PC-9 (cell line): ENCODE data around the gene MKKS. TPM values are rescaled to one million over a fixed set of nuclear protein-coding genes. Genes with fewer than 3 reads are reported as not detected.
A peak's percentile ranks its signal among the peaks of the same experiment; 100 is the strongest.

Experiments
- BruUV-seq: library from RNA; stranded (reverse); fragments of 400-500 nt; replicated peaks from 2 replicates; lab custom pipeline; 2021; lab: Mats Ljungman, UMichigan
- CTCF ChIA-PET: fragments of 300-600 bp; sonication (Branson Sonifier 250); formaldehyde crosslinking; loops from one replicate; lab custom pipeline; 2022; ENCODE audit warnings: antibody characterized with exemption; lab: Charles Lee
- POLR2A ChIA-PET: fragments of 300-600 bp; sonication (Branson Sonifier 250); formaldehyde crosslinking; loops from one replicate; lab custom pipeline; 2022; ENCODE audit warnings: antibody characterized with exemption; ENCODE audit not compliant: unreplicated experiment; lab: Charles Lee
- DNase-seq, 2 experiments: peaks; one replicate each; pipeline versions ENCODE4 v3.0.0 to v3.0.0-alpha.2; 2015 to 2022; ENCODE audit warnings: mixed read lengths in 1 of 2
- H2AFZ ChIP-seq: fragments of 200-600 bp; sonication (generic); 2 replicates; pipeline ENCODE4 v1.8.1; 2017; ENCODE audit warnings: antibody characterized with exemption
- H3F3A ChIP-seq: fragments of 200-600 bp; sonication (generic); 2 replicates; pipeline ENCODE4 v1.8.1; 2017; ENCODE audit warnings: antibody characterized with exemption, mild to moderate bottlenecking, low read depth; ENCODE audit not compliant: insufficient read depth
- H3K27ac ChIP-seq: fragments of 200-600 bp; sonication (generic); 2 replicates; pipeline ENCODE4 v1.6.1; 2016; ENCODE audit warnings: mixed run types
- H3K27me3 ChIP-seq: fragments of 200-600 bp; sonication (generic); 2 replicates; pipeline ENCODE4 v1.6.1; 2016; ENCODE audit warnings: low read depth, mixed run types; ENCODE audit not compliant: insufficient read depth
- H3K36me3 ChIP-seq: fragments of 200-600 bp; sonication (generic); 2 replicates; pipeline ENCODE4 v1.6.1; 2016; ENCODE audit warnings: low read depth, mixed run types
- H3K4me1 ChIP-seq: fragments of 200-600 bp; sonication (generic); replicated peaks from 2 replicates; pipeline ENCODE4 v1.6.1; 2016; ENCODE audit warnings: mixed run types; ENCODE audit not compliant: insufficient read depth
- H3K4me2 ChIP-seq: fragments of 200-600 bp; sonication (generic); 2 replicates; pipeline ENCODE4 v1.6.1; 2017; ENCODE audit warnings: mixed run types
- H3K4me3 ChIP-seq: fragments of 200-600 bp; sonication (generic); 2 replicates; pipeline ENCODE4 v1.6.1; 2016; ENCODE audit warnings: mixed run types
- H3K79me2 ChIP-seq: fragments of 200-600 bp; sonication (generic); 2 replicates; pipeline ENCODE4 v1.6.1; 2017; ENCODE audit warnings: low read depth, mixed run types
- H3K9me2 ChIP-seq: fragments of 200-600 bp; sonication (generic); 2 replicates; pipeline ENCODE4 v1.8.1; 2017; ENCODE audit warnings: mild to moderate bottlenecking; ENCODE audit not compliant: insufficient read depth
- H3K9me3 ChIP-seq: fragments of 200-600 bp; sonication (generic); 2 replicates; pipeline ENCODE4 v1.8.1; 2016; ENCODE audit warnings: low read depth; ENCODE audit not compliant: insufficient read depth
- H4K20me1 ChIP-seq: fragments of 200-600 bp; sonication (generic); 2 replicates; pipeline ENCODE4 v1.8.1; 2017; ENCODE audit not compliant: insufficient read depth
- EZH2 ChIP-seq: fragments of 200-600 bp; sonication (generic); IDR thresholded peaks from 2 replicates; pipeline ENCODE4 v1.8.0; 2017; ENCODE audit warnings: antibody characterized with exemption, low read depth
- intact Hi-C: fragments of 100-400 bp; cut with micrococcal nuclease; formaldehyde crosslinking; loops from one replicate; pipeline ENCODE4 v1.10.0; 2022; ENCODE audit not compliant: unreplicated experiment
- total RNA-seq: library from RNA; stranded (reverse); gene quantifications from 2 replicates; pipeline ENCODE4 v1.2.3, GENCODE V29; 2021
- TF ChIP-seq, protein P1 (sequence below): fragments of 200-600 bp; sonication (generic); conservative IDR thresholded peaks from 2 replicates; pipeline ENCODE4 v1.6.1; 2017; ENCODE audit warnings: mixed run types, antibody characterized with exemption, mild to moderate bottlenecking, moderate library complexity

MKKS gene
- total RNA-seq, 1 experiment from 2014 or later = 15.2 TPM

- no peak for DNase-seq
- no peaks in the 10 kb centered on the region; the same call in 1 of the 2 replicates for H4K20me1 ChIP-seq
- H3K9me2 ChIP-seq = no peaks in the 10 kb centered on the region; the same call in 1 of the 2 replicates
- no peak overlapping the region for H2AFZ ChIP-seq
- H3K4me1 ChIP-seq = peaks cover 20% of the 10 kb centered on the region
- ChIA-PET CTCF (no interaction called here), POLR2A (no interaction called here)
- TF ChIP-seq EZH2 = no peak
- TF ChIP-seq, protein P1, sequence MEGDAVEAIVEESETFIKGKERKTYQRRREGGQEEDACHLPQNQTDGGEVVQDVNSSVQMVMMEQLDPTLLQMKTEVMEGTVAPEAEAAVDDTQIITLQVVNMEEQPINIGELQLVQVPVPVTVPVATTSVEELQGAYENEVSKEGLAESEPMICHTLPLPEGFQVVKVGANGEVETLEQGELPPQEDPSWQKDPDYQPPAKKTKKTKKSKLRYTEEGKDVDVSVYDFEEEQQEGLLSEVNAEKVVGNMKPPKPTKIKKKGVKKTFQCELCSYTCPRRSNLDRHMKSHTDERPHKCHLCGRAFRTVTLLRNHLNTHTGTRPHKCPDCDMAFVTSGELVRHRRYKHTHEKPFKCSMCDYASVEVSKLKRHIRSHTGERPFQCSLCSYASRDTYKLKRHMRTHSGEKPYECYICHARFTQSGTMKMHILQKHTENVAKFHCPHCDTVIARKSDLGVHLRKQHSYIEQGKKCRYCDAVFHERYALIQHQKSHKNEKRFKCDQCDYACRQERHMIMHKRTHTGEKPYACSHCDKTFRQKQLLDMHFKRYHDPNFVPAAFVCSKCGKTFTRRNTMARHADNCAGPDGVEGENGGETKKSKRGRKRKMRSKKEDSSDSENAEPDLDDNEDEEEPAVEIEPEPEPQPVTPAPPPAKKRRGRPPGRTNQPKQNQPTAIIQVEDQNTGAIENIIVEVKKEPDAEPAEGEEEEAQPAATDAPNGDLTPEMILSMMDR = peak; percentile 34; the same call in 1 of the 2 replicates
- no TSS peak for BruUV-seq
- peaks cover 10% of the 10 kb centered on the region; the same call in 1 of the 2 replicates for H3K36me3 ChIP-seq
- no peak overlapping the region for H3K4me3 ChIP-seq
- H3K27ac ChIP-seq = no peak overlapping the region
- H3K4me2 ChIP-seq = no peak overlapping the region
- peaks cover 10% of the 10 kb centered on the region; the same call in 1 of the 2 replicates for H3K79me2 ChIP-seq
- intact Hi-C loops = no loop called here
- no peaks in the 10 kb centered on the region for H3K9me3 ChIP-seq
- peaks cover 9% of the 10 kb centered on the region; the same call in 1 of the 2 replicates for H3F3A ChIP-seq
- no peaks in the 10 kb centered on the region for H3K27me3 ChIP-seq
These were observed 21.2 kb downstream of the MKKS start for GRCh38 chr20:10412591-10413408.

- intact Hi-C loops = no loop called here
- Histone ChIP-seq H2AFZ (no peak overlapping the region), H3K4me1 (peaks cover 20% of the 10 kb centered on the region), H3K4me2 (no peak overlapping the region), H3K36me3 (peaks cover 4% of the 10 kb centered on the region; the same call in 1 of the 2 replicates), H3K4me3 (no peak overlapping the region), H3K9me3 (no peaks in the 10 kb centered on the region), H3K27me3 (no peaks in the 10 kb centered on the region), H3F3A (peaks cover 9% of the 10 kb centered on the region; the same call in 1 of the 2 replicates), H4K20me1 (no peaks in the 10 kb centered on the region; the same call in 1 of the 2 replicates), H3K9me2 (no peaks in the 10 kb centered on the region; the same call in 1 of the 2 replicates), H3K79me2 (peaks cover 8% of the 10 kb centered on the region; the same call in 1 of the 2 replicates), H3K27ac (no peak overlapping the region)
- POLR2A ChIA-PET = interaction anchor here (0.6 kb wide), 1 partner anchor 435 kb away, joined by 9 read pairs; no protein-coding TSS in a partner anchor
- DNase-seq = no peak
- no TSS peak for BruUV-seq
- TF ChIP-seq, protein P1 = no peak
- no peak for TF ChIP-seq EZH2
- CTCF ChIA-PET = no interaction called here
These were observed 22.3 kb downstream of the MKKS start for GRCh38 chr20:10411673-10412072.

- Histone ChIP-seq H3K4me2 (no peak overlapping the region), H3K4me1 (no peaks in the 10 kb centered on the region), H3K4me3 (no peak overlapping the region), H3K79me2 (no peaks in the 10 kb centered on the region; the same call in 1 of the 2 replicates), H3K9me3 (no peaks in the 10 kb centered on the region), H3K27me3 (no peaks in the 10 kb centered on the region), H3K27ac (no peak overlapping the region), H4K20me1 (no peaks in the 10 kb centered on the region; the same call in 1 of the 2 replicates), H2AFZ (no peak overlapping the region), H3K9me2 (no peaks in the 10 kb centered on the region; the same call in 1 of the 2 replicates), H3F3A (no peaks in the 10 kb centered on the region; the same call in 1 of the 2 replicates), H3K36me3 (peaks cover 9% of the 10 kb centered on the region)
- TF ChIP-seq EZH2 = no peak
- TF ChIP-seq, protein P1 = no peak
- intact Hi-C loops = no loop called here
- DNase-seq = no peak
- ChIA-PET POLR2A (interaction anchor here (0.7 kb wide), 1 partner anchor 1987 kb away, joined by 7 read pairs; no protein-coding TSS in a partner anchor), CTCF (no interaction called here)
- BruUV-seq = no TSS peak
These were observed 25.8 kb downstream of the MKKS start for GRCh38 chr20:10408108-10408813.
